NCI-H2227 (cell line): ENCODE measurements around the gene TSC2.
"Not testable (repeated sequence)": the region's sequence is repeated elsewhere in the genome, so short reads cannot be mapped to it uniquely, and the experiment has no call there.

ENCODE experiments used
- DNase-seq: peaks from one replicate; lab custom pipeline; 2025; ENCODE audit not compliant: unreplicated experiment; lab: John Stamatoyannopoulos, UW

TSC2 gene

GRCh38 chr16:2101581-2101980 lies 53.8 kb downstream of the TSC2 start:
- DNase-seq, result not testable (repeated sequence)

- DNase-seq, result no peak
These were observed 54.7 kb downstream of the TSC2 start for GRCh38 chr16:2102471-2102870.

- not testable (repeated sequence) for DNase-seq
These were observed 56.7 kb downstream of the TSC2 start for GRCh38 chr16:2104464-2104863.

- not testable (repeated sequence) for DNase-seq
These were observed 57.5 kb downstream of the TSC2 start for GRCh38 chr16:2105291-2105690.

- not testable (repeated sequence) for DNase-seq
These were observed 58.0 kb downstream of the TSC2 start for GRCh38 chr16:2105769-2106168.

- DNase-seq, result not testable (repeated sequence)
These were observed 58.4 kb downstream of the TSC2 start for GRCh38 chr16:2106211-2106610.

GRCh38 chr16:2107121-2107790 lies 59.5 kb downstream of the TSC2 start:
- DNase-seq, result not testable (repeated sequence)

GRCh38 chr16:2107791-2108125 lies 60.0 kb downstream of the TSC2 start:
- not testable (repeated sequence) for DNase-seq

- DNase-seq, result not testable (repeated sequence)
These were observed 60.9 kb downstream of the TSC2 start for GRCh38 chr16:2108446-2109270.

- DNase-seq, result not testable (repeated sequence)
These were observed 61.4 kb downstream of the TSC2 start for GRCh38 chr16:2109271-2109580.

- not testable (repeated sequence) for DNase-seq
These were observed 62.1 kb downstream of the TSC2 start for GRCh38 chr16:2109872-2110271.

GRCh38 chr16:2110332-2111008 lies 62.7 kb downstream of the TSC2 start:
- not testable (repeated sequence) for DNase-seq

GRCh38 chr16:2111009-2111353 lies 63.2 kb downstream of the TSC2 start:
- DNase-seq, result not testable (repeated sequence)

GRCh38 chr16:2111412-2112335 lies 63.9 kb downstream of the TSC2 start:
- not testable (repeated sequence) for DNase-seq

GRCh38 chr16:2112539-2113106 lies 64.8 kb downstream of the TSC2 start:
- not testable (repeated sequence) for DNase-seq

GRCh38 chr16:2114225-2114624 lies 66.4 kb downstream of the TSC2 start:
- DNase-seq, result not testable (repeated sequence)

GRCh38 chr16:2114885-2115590 lies 67.3 kb downstream of the TSC2 start:
- DNase-seq, result not testable (repeated sequence)

- no peak for DNase-seq
These were observed 67.8 kb downstream of the TSC2 start for GRCh38 chr16:2115591-2115973.

GRCh38 chr16:2116428-2116827 lies 68.6 kb downstream of the TSC2 start:
- not testable (repeated sequence) for DNase-seq

- DNase-seq, result not testable (repeated sequence)
These were observed 69.6 kb downstream of the TSC2 start for GRCh38 chr16:2117341-2117740.
